Gastrocnemius medialis (tissue), 4 donors: Measurements from ENCODE around the gene GABRD.

Source experiments
- POLR2A ChIP-seq, 2 donors: fragments of 450-650 bp; IDR thresholded peaks; one replicate each; pipeline ENCODE4 v1.6.1; 2017; ENCODE audit warnings: antibody characterized with exemption in 2 of 2, mild to moderate bottlenecking in 2 of 2, moderate library complexity in 2 of 2
- TF ChIP-seq, protein P1 (sequence below), 5 experiments: fragments of 450-650 bp in 3 of 5; fragments of 200-600 bp in 2 of 5; sonication (generic) in 2 of 5; IDR thresholded peaks in 4 of 5; conservative IDR thresholded peaks in 1 of 5; 1 replicate in 4 of 5; 2 replicates in 1 of 5; pipeline ENCODE4 v1.5.1; 2016 to 2019; ENCODE audit warnings: antibody characterized with exemption in 5 of 5, mild to moderate bottlenecking in 3 of 5, moderate library complexity in 3 of 5

- TF ChIP-seq POLR2A (IDR thresholded peaks at IDR 0.05), result no peak
- TF ChIP-seq, protein P1, sequence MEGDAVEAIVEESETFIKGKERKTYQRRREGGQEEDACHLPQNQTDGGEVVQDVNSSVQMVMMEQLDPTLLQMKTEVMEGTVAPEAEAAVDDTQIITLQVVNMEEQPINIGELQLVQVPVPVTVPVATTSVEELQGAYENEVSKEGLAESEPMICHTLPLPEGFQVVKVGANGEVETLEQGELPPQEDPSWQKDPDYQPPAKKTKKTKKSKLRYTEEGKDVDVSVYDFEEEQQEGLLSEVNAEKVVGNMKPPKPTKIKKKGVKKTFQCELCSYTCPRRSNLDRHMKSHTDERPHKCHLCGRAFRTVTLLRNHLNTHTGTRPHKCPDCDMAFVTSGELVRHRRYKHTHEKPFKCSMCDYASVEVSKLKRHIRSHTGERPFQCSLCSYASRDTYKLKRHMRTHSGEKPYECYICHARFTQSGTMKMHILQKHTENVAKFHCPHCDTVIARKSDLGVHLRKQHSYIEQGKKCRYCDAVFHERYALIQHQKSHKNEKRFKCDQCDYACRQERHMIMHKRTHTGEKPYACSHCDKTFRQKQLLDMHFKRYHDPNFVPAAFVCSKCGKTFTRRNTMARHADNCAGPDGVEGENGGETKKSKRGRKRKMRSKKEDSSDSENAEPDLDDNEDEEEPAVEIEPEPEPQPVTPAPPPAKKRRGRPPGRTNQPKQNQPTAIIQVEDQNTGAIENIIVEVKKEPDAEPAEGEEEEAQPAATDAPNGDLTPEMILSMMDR (IDR thresholded peaks at IDR 0.05 in 4 of 5, conservative IDR thresholded peaks at IDR 0.05 in 1 of 5), result no peak
Observed at GRCh38 chr1:2053217-2053616, 34.1 kb downstream of the GABRD start.
